NCI-H774 (cell line): ENCODE results near the gene KCNH2.

ENCODE experiments used
- DNase-seq: peaks from one replicate; lab custom pipeline; 2025; lab: John Stamatoyannopoulos, UW

Gene KCNH2

DNA sequence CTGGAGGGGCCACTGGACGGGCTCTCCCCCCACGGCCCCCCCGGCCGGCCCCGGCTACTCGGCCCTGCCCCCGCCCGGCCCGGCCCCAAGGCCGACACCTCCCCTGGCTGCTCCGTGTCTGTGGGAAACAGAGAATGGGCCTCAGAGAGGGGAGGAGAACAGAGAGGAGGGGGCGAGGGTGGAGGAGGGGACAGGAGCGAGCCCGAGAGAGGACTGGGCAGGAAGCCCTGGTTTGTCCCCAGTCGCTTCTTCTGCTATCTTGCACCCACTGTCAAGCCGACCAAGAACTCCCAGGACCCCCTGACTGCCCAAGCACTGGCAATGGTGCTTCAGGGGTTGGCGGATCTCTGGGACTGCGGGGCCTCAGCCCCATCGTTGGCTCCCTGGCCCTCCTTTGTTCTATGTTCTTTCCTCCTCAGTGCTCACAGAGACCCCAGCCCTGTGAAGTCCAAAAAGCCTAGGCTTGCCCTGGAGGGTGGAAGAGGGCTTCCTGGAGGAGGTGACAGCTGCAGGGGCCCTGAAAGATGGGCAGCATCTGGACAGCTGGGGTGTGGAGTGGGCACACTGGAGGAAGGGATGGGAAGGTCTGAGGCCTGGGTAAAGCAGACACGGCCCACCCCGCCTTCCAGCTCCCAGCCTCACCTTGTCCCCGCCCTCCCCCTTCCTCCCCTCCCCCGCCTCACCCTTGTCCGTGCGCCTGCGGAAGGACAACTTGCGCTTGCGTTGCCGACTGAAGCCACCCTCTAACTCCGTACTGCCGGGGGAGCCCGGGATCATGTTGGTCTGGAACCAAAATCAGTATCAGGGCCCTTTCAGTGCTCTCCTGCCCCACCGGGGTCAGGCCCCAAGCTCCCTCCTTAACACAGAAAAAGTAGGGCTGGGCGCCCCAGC lies 30.1 kb downstream of the KCNH2 start:
- no peak for DNase-seq

- no peak for DNase-seq
Measured at GRCh38 chr7:150947241-150947745, 30.8 kb downstream of the KCNH2 start.

- no peak for DNase-seq
Measured at GRCh38 chr7:150946421-150947240, 31.5 kb downstream of the KCNH2 start.

- DNase-seq: no peak
Measured at GRCh38 chr7:150945853-150946420, 32.2 kb downstream of the KCNH2 start.

DNA sequence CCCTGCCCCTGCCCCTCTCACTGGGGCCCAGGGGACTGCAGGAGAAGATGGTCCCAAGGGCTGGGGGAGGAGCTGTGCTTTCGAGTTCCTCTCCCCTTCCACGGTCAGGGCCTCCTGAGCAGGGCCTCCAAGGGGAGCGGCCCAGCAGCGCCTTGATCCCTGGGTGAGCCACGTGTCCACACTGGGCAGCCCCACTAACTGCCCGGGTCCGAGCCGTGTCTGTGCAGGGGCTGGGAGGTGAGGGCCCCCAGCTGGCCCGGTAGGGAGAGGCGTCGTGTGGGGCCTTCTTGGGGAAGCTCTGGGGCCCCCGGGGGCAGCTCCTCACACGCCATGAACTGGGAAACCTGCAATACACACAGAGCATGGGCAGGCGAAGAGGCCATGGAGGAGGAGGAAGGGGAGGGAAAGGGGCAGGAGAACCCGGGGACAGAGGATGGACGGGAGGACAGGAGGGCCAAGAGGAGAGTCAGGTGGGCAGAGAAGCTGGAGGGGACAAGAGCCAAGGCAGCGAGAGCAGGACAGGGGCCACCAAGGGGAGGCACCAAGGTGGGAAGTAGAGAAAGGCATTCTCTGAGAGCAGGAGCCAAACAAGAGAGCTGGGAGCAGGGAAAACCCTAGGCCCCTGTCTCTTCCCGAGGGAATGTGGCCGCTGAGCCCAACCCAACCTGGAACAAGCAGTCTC lies 32.8 kb downstream of the KCNH2 start:
- no peak for DNase-seq

DNA sequence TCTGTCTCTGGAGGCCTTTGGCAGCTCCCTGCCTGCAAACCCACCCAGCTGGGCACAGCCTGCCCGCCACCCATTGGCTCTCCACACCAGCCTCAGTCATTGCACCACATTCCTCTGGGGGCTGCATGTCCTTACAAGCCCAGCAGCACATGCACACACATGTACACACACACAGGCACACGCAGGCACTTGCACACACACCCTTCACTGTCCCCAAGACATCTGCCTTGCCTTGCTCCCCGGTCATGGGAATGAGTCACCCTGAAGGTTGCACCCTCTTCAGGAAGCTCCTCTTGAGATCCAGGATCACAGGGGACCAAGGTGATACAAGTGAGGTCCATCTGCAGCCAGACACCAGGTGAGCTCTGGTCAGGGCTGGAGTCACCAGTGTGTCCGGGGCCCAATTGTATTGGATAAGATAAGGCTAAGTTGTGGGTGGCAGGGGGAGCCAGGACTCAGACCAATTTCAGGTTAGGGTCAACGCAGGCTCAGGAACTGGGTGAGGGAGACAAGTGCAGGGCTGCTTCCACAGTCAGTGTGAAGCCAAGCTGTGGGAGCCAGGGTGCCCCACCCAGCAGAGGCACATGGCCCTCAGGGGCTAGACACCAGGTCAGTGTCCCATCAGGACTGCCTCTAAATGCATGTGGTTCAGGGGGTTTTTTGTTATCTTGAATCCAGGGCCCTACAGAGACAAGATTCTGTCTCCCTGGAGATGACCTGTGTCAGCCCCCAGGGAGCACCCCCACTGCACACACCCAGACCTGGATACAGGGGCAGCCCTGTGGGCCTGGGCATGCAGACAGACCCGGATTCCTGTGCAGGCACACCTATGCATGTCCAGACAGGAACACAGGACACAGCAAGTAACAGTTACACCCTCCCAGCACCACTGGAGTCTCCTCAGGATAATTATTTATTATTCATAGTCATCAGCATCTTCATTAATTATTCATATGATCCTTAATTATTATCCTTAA lies 33.8 kb downstream of the KCNH2 start:
- no peak for DNase-seq

DNA sequence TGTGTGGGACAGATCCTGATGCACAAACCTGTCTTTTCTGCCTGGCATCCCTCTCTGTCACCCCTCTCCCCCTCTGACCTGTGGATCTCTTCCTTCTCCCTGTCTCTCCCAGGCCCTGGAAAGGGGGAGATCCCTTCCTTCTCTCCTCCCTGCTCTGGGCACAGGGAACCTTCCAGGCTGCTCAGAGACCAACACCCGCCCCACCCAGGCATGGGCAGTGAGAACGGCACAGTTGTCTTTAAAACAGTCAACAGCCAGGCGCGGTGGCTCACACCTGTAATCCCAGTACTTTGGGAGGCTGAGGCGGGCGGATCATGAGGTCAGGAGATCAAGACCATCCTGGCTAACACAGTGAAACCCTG lies 34.7 kb downstream of the KCNH2 start:
- no peak for DNase-seq

DNA sequence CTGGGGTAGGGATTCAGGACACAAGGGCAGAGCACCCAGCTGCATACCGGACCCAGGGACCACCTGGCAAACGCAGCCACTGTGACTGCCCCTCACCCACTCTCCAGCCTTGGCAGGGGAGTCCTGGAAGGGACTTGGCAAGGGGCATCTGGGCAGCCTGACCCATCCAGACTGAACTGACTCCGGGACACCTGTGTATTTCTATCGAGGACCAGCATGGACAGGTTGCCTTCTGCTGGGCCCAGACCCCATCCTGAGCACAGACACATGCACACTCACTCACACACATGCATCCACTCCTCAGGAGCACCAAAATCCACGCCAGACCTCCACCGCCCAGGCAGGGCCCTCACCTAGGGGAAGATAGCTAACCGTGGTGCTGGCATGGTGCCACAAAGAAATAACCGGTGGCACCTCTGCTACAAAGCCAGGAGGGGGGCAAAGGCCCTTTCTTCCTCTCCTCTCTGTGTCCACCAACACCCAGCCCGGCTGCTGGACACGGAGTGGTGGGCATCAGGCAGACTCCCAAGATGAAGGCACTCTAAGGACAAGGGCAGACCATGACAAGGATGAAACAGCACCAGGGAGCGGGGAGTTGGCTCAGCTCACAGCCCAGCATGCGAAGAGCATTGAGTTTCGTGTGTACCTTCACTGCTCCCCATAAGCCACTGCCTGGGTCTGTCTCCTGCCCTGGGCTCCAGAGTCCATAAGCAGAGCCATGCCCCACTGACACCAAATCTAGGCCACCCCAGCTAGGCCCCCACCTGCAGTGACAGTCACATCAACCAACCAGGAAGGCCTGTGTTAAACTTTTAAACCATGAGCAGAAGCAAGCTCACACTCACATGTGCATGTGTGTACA lies 35.3 kb downstream of the KCNH2 start:
- no peak for DNase-seq

GRCh38 chr7:150942001-150942590 lies 36.0 kb downstream of the KCNH2 start:
- DNase-seq: peak; percentile 39

GRCh38 chr7:150941351-150942000 lies 36.6 kb downstream of the KCNH2 start:
- no peak for DNase-seq

- DNase-seq: no peak
Measured at GRCh38 chr7:150940431-150941102, 37.6 kb downstream of the KCNH2 start.

GRCh38 chr7:150939466-150939865 lies 38.7 kb downstream of the KCNH2 start:
- no peak for DNase-seq

GRCh38 chr7:150939052-150939451 lies 39.1 kb downstream of the KCNH2 start:
- DNase-seq: no peak

GRCh38 chr7:150938566-150938965 lies 39.6 kb downstream of the KCNH2 start:
- DNase-seq: no peak

- no peak for DNase-seq
Measured at GRCh38 chr7:150937848-150938561, 40.1 kb downstream of the KCNH2 start.

DNA sequence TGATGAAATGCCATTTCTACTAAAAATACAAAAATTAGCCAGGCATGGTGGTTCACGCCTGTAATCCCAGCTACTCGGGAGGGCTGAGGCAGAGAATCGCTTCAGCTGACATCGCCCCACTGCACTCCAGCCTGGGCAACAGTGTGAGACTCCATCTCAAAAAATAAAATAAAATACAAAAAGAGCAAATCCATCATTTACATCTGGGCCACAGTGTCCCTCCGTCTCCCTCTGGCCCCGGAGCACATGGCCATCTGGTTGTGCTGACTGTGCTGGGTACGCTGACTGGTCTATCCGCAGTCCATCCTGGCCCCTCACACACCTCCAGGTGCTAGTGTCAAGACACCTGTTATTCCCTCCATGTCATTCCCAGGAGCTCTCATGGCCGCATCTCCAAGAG lies 42.1 kb downstream of the KCNH2 start:
- no peak for DNase-seq

DNA sequence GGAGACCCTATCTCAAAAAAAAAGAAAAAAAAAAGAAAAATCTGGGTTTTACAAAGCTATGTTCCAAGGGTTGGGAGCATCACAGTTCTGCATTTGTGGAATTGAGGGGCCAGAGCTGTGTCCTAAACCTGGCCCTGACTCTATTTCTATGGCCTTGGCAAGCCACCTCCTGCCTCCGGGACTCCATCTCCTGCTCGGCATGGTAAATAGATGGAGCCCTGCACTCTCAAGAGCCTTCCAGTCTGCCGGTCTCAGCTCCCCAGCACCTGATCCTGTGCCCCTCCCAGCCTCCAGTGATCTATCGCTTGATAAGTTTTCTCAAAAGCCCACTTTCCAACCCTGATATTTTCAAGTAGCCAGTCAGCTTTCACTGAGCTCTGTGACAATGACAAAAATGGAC lies 43.0 kb downstream of the KCNH2 start:
- no peak for DNase-seq
